GM23248 (cell line): ENCODE measurements around the gene CADPS.

ENCODE experiments used
- EZH2 ChIP-seq: fragments of 200-600 bp; sonication (generic); IDR thresholded peaks from 2 replicates; pipeline ENCODE4 v1.6.1; 2018; ENCODE audit warnings: antibody characterized with exemption, mild to moderate bottlenecking; ENCODE audit not compliant: insufficient read depth, poor library complexity, severe bottlenecking
- EZH2phosphoT487 ChIP-seq: fragments of 200-600 bp; sonication (generic); IDR thresholded peaks from 2 replicates; pipeline ENCODE4 v1.6.1; 2018; ENCODE audit warnings: antibody characterized with exemption, moderate library complexity, mild to moderate bottlenecking, low read depth; ENCODE audit not compliant: insufficient read depth

DNA sequence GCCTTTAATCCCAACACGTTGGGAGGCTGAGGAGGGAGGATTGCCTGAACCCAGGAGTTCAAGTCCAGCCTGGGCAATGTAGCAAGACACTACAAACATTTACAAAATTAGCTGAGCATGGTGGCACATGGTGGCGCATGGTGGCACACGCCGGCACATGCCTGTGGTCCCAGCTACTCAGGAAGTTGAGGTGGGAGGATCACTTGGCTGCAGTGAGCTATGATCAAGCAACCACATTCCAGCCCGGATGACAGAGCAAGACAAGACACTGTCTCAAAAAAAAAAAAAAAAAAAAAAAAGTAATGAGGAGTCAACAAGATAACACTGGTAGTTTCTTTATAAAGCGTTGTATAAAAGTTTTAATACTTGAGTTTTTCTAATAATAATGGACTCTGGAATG, 511.9 kb downstream of the CADPS start:
- TF ChIP-seq EZH2 = no peak
- TF ChIP-seq EZH2phosphoT487 = no peak
